Neural cell (in vitro differentiated cells): ENCODE results near the gene TLX2.

ENCODE experiments used
- CTCF ChIP-seq: fragments of 450-650 bp; IDR thresholded peaks from 2 replicates; pipeline ENCODE4 v1.5.1; 2014; ENCODE audit warnings: antibody characterized with exemption, mild to moderate bottlenecking, moderate library complexity; ENCODE audit not compliant: poor library complexity, severe bottlenecking
- EP300 ChIP-seq: fragments of 450-650 bp; conservative IDR thresholded peaks from 2 replicates; pipeline ENCODE4 v1.6.1; 2014; ENCODE audit warnings: antibody characterized with exemption, mild to moderate bottlenecking, moderate library complexity; ENCODE audit not compliant: poor library complexity, severe bottlenecking
- EZH2 ChIP-seq: fragments of 200-600, 300-800 bp; shearing (Covaris generic), sonication (generic); IDR thresholded peaks from 2 replicates; pipeline ENCODE4 v1.6.1; 2014; ENCODE audit warnings: antibody characterized with exemption, low read length, borderline replicate concordance, mild to moderate bottlenecking; ENCODE audit not compliant: insufficient read depth, poor library complexity, severe bottlenecking
- MXI1 ChIP-seq: fragments of 450-650 bp; conservative IDR thresholded peaks from 2 replicates; pipeline ENCODE4 v1.6.1; 2014; ENCODE audit warnings: antibody characterized with exemption, mild to moderate bottlenecking; ENCODE audit not compliant: poor library complexity, severe bottlenecking
- POLR2AphosphoS5 ChIP-seq: IDR thresholded peaks from 2 replicates; pipeline ENCODE4 v1.6.1; 2012
- RAD21 ChIP-seq: fragments of 450-650 bp; conservative IDR thresholded peaks from 2 replicates; pipeline ENCODE4 v1.6.1; 2014; ENCODE audit warnings: antibody characterized with exemption, mild to moderate bottlenecking, moderate library complexity
- REST ChIP-seq: IDR thresholded peaks from 2 replicates; pipeline ENCODE4 v1.6.1; 2012; ENCODE audit warnings: borderline replicate concordance

GRCh38 chr2:74544634-74545033, 30.4 kb downstream of the TLX2 start:
- TF ChIP-seq CTCF (no peak), MXI1 (no peak), RAD21 (no peak), POLR2AphosphoS5 (no peak), REST (no peak), EP300 (no peak), EZH2 (no peak)
